K562 (cell line): Measurements from ENCODE around the gene GPR42. TPM values are rescaled to one million over a fixed set of nuclear protein-coding genes. Genes with fewer than 3 reads are reported as not detected.

Experiments
- ARID3B ChIP-seq: fragments of 250-450 bp; sonication (Bioruptor Pico); IDR thresholded peaks from 2 replicates; pipeline ENCODE4 v1.4.0; 2020; ENCODE audit warnings: borderline replicate concordance
- GTF3C2 ChIP-seq: IDR thresholded peaks from 3 replicates; pipeline ENCODE4 v1.6.1; 2011; ENCODE audit warnings: borderline replicate concordance, mild to moderate bottlenecking, moderate library complexity; ENCODE audit not compliant: insufficient read length; ENCODE audit errors: extremely low read depth
- HDAC3 ChIP-seq: fragments of 450-650 bp; IDR thresholded peaks from 2 replicates; pipeline ENCODE4 v1.6.1; 2018; ENCODE audit warnings: borderline replicate concordance, mild to moderate bottlenecking, moderate library complexity; ENCODE audit not compliant: partially characterized antibody
- RAD51 ChIP-seq: fragments of 450-650 bp; IDR thresholded peaks from 2 replicates; pipeline ENCODE4 v1.7.1; 2016; ENCODE audit warnings: low read depth, mild to moderate bottlenecking, borderline replicate concordance
- SMAD1 ChIP-seq: fragments of 150-350 bp; IDR thresholded peaks from 2 replicates; pipeline ENCODE4 v1.6.1; 2014; ENCODE audit warnings: low read length, low read depth; ENCODE audit not compliant: partially characterized antibody
- ZNF165 ChIP-seq: fragments of 250-450 bp; sonication (Bioruptor Pico); IDR thresholded peaks from 2 replicates; pipeline ENCODE4 v1.4.0; 2020; ENCODE audit warnings: borderline replicate concordance
- polyA plus RNA-seq, 8 experiments: library from polyadenylated mRNA; depleted of rRNA in 4 of 8; stranded (reverse) in 5 of 8; unstranded in 3 of 8; fragments of >200 nt; fragmentation: Nextera tagmentation in 2 of 8; fragmentation: Illumina TruSeq in 1 of 8; extraction: Ambion mirVana in 2 of 8; extraction: Trizol in 1 of 8; gene quantifications; 2 replicates each; pipeline versions ENCODE4 v1.2.1 to v1.2.3, GENCODE V29; 2011 to 2014; ENCODE audit warnings: inconsistent platforms in 1 of 8, missing spikeins in 1 of 8
- total RNA-seq, 7 experiments: library from RNA; depleted of rRNA in 6 of 7; stranded (reverse); fragments of >200 nt in 6 of 7; fragmentation: Illumina TruSeq in 2 of 7; extraction: Trizol in 2 of 7; gene quantifications; 2 replicates each; pipeline versions ENCODE4 v1.2.1 to v1.2.3, GENCODE V29; 2011 to 2021; ENCODE audit warnings: low replicate concordance in 1 of 7
- TF ChIP-seq, protein P1 (sequence below): sonication (generic); formaldehyde crosslinking; IDR thresholded peaks from 2 replicates; pipeline ENCODE4 v1.8.0; 2022; ENCODE audit warnings: mild to moderate bottlenecking, missing genetic modification reagents
- TF ChIP-seq, protein P2 (sequence below): fragments of 450-650 bp; formaldehyde crosslinking; IDR thresholded peaks from 2 replicates; pipeline ENCODE4 v1.4.0; 2020; ENCODE audit warnings: mild to moderate bottlenecking, mixed read lengths
- TF ChIP-seq, protein P3 (sequence below): fragments of 450-650 bp; IDR thresholded peaks from 2 replicates; pipeline ENCODE4 v1.6.1; 2017; ENCODE audit warnings: mild to moderate bottlenecking, moderate library complexity

GPR42 gene
- total and polyA plus RNA-seq, 9 of the 15 experiments (the other 6 are each of a cell fraction or from before 2014, with no cell fraction given), result not detected

DNA sequence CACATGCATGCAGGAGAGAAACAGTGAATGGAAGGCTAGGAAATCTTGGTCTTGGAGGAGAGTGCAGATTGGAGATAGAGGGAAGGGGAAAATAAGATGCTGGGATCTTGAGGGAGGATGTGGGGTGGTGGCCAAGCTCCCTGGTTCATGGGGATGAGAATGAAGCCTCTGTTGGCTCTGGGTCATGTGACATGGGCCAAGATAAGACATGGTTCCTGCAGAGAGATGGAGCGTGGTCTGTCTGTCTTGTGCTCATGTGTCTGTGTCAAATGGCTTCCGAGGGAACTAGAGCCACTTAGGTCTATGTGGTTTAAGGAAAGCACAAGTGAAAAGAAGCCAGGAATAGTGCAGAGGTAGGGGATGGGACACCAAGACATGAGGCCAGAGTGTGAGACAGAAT lies 46.4 kb downstream of the GPR42 start (continued):
- no peak for TF ChIP-seq GTF3C2
- peak; percentile 51; the same call in 1 of the 2 replicates for TF ChIP-seq RAD51
- TF ChIP-seq, protein P1, sequence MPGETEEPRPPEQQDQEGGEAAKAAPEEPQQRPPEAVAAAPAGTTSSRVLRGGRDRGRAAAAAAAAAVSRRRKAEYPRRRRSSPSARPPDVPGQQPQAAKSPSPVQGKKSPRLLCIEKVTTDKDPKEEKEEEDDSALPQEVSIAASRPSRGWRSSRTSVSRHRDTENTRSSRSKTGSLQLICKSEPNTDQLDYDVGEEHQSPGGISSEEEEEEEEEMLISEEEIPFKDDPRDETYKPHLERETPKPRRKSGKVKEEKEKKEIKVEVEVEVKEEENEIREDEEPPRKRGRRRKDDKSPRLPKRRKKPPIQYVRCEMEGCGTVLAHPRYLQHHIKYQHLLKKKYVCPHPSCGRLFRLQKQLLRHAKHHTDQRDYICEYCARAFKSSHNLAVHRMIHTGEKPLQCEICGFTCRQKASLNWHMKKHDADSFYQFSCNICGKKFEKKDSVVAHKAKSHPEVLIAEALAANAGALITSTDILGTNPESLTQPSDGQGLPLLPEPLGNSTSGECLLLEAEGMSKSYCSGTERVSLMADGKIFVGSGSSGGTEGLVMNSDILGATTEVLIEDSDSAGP, result no peak
- TF ChIP-seq SMAD1, result no peak
- no peak for TF ChIP-seq ARID3B (CRISPR knock-in tag)
- TF ChIP-seq ZNF165, result no peak
- no peak for TF ChIP-seq HDAC3
- TF ChIP-seq, protein P2, sequence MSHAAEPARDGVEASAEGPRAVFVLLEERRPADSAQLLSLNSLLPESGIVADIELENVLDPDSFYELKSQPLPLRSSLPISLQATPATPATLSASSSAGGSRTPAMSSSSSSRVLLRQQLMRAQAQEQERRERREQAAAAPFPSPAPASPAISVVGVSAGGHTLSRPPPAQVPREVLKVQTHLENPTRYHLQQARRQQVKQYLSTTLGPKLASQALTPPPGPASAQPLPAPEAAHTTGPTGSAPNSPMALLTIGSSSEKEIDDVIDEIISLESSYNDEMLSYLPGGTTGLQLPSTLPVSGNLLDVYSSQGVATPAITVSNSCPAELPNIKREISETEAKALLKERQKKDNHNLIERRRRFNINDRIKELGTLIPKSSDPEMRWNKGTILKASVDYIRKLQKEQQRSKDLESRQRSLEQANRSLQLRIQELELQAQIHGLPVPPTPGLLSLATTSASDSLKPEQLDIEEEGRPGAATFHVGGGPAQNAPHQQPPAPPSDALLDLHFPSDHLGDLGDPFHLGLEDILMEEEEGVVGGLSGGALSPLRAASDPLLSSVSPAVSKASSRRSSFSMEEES, result peak; percentile 89
- TF ChIP-seq, protein P3, sequence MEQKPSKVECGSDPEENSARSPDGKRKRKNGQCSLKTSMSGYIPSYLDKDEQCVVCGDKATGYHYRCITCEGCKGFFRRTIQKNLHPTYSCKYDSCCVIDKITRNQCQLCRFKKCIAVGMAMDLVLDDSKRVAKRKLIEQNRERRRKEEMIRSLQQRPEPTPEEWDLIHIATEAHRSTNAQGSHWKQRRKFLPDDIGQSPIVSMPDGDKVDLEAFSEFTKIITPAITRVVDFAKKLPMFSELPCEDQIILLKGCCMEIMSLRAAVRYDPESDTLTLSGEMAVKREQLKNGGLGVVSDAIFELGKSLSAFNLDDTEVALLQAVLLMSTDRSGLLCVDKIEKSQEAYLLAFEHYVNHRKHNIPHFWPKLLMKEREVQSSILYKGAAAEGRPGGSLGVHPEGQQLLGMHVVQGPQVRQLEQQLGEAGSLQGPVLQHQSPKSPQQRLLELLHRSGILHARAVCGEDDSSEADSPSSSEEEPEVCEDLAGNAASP, result no peak
